HG02938 (cell line): ENCODE measurements around the gene RNF213.
"Not testable (repeated sequence)": the region's sequence is repeated elsewhere in the genome, so short reads cannot be mapped to it uniquely, and the experiment has no call there.

ENCODE experiments used
- ATAC-seq: cut with Tn5 transposase; IDR thresholded peaks from one replicate; pipeline ENCODE4 v1.9.1; 2021; ENCODE audit warnings: mild to moderate bottlenecking, moderate library complexity; ENCODE audit not compliant: unreplicated experiment

Gene RNF213

GRCh38 chr17:80267391-80267790 lies 6.7 kb downstream of the RNF213 start:
- no peak for ATAC-seq

GRCh38 chr17:80268427-80268826 lies 7.8 kb downstream of the RNF213 start:
- ATAC-seq = no peak

DNA sequence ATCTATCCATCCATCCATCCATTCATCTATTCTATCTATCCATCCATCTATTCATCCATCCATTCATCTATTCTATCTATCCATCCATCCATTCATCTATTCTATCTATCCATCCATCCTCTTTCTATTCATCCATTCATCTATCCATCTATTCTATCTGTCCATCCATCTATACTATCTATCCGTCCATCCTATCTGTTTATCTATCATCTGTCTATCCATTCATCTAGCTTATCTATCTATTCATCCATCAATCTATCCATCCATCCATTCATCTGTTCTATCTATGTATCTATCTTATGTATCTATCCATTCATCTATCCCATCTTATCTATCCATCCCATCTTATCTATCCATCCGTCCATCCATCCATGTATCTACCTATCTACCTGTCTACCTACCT lies 8.8 kb downstream of the RNF213 start:
- no peak for ATAC-seq

GRCh38 chr17:80270104-80270503 lies 9.5 kb downstream of the RNF213 start:
- no peak for ATAC-seq

DNA sequence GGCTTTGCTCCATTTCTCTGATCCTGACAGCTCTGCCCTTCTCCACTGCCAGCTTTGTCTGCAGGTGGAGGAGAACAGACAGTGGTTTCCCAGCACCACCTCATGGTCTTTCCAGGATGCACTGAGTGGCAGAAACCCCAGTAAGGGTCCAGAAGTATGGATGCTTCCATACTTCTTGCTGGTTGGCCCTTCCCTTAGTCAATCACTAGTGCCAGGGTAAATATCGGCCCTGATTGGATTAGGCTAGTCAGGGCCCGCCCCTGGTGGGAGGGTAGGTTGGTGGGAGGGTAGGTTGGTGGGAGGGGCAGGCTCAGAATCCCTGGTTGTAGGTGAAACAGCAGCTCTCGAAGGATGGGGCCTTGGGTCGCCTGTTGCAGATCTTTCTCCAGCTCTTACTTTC lies 10.2 kb downstream of the RNF213 start:
- no peak for ATAC-seq

GRCh38 chr17:80272366-80272765 lies 11.7 kb downstream of the RNF213 start:
- no peak for ATAC-seq

- no peak for ATAC-seq
Observed at GRCh38 chr17:80274331-80274730, 13.7 kb downstream of the RNF213 start.

DNA sequence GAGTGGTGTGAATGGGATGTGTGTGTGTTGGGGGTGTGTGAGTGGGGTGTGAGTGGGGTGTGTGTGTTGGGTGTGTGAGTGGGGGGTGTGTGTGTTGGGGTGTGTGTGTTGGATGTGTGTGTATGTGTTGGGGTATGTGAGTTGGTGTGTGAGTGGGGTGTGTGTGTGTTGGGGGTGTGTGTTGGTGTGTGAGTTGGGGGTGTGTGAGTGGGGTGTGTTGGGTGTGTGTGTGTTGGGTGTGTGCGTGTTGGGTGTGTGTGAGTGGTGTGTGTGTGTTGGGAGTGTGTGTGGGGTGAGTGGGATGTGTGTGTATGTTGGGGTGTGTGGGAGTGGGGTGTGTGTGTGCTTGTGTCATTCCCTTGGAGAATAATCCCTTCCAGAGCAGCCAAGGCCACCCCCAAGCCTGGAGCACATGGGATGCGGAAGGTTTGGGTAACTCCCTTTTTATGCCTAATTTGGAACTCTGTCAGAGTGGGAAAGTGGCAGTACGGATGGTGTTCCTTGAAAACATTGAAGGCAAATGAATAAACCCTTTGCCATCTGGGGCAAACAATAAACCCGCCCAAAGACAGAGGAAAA lies 14.3 kb downstream of the RNF213 start:
- no peak for ATAC-seq

DNA sequence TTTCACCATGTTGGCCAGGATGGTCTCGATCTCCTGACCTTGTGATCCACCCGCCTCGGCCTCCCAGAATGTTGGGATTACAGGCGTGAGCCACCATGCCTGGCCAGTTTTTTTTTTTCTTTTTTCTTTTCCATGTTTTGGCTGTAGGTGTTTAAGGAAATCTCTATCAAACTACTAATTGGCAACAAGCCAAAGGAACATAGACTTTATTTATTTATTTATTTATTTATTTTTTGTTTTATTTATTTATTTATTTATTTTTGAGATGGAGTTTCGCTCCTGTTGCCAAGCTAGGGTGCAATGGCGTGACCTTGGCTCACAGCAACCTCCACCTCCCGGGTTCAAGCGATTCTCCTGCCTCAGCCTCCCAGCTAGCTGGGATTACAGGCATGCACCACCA lies 15.2 kb downstream of the RNF213 start:
- ATAC-seq = not testable (repeated sequence)

GRCh38 chr17:80277751-80278671 lies 17.4 kb downstream of the RNF213 start:
- ATAC-seq = no peak

DNA sequence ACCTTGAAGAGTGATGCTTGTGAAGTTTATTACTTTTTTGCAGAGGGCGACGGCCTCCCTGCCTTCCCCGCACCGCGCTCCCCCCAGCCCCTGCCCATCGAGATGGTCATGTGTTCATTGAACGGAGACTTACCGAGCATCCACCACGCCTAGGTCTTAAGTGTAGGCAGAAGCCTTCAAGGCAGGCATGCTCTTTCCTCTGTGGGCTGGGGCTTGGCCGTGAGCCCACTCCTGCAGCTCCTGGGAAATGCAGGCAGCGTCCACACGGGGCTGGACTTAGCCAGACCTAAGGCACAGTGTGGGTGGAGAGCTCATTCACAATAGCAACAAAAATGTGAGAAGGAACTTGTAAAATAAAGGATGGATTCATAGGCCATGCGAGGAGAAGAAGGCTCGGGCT lies 19.2 kb downstream of the RNF213 start:
- no peak for ATAC-seq

GRCh38 chr17:80281516-80281915 lies 20.9 kb downstream of the RNF213 start:
- ATAC-seq = no peak

GRCh38 chr17:80283116-80283852 lies 22.6 kb downstream of the RNF213 start:
- ATAC-seq = no peak

- ATAC-seq = no peak
Observed at GRCh38 chr17:80284631-80285030, 24.0 kb downstream of the RNF213 start.

GRCh38 chr17:80285237-80285920 lies 24.7 kb downstream of the RNF213 start:
- no peak for ATAC-seq

- no peak for ATAC-seq
Observed at GRCh38 chr17:80286638-80286960, 25.9 kb downstream of the RNF213 start.

DNA sequence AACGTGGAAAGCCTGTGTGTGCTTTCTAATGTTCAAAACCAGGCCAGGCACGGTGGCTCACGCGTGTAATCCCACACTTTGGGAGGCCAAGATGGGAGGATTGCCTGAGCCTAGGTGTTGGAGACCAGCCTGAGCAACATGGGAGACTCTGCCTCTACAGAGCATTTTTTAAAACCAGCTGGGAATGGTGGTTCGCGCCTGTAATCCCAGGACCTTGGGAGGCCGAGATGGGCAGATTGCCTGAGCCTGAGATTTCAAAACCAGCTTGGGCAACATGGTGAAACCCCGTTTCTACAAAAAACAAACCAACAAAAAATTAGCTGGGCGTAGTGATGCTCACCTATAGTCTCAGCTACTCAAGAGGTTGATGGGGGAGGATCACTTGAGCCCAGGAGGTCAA lies 26.4 kb downstream of the RNF213 start:
- no peak for ATAC-seq

GRCh38 chr17:80287806-80288567 lies 27.3 kb downstream of the RNF213 start:
- no peak for ATAC-seq

- no peak for ATAC-seq
Observed at GRCh38 chr17:80289616-80290015, 29.0 kb downstream of the RNF213 start.

DNA sequence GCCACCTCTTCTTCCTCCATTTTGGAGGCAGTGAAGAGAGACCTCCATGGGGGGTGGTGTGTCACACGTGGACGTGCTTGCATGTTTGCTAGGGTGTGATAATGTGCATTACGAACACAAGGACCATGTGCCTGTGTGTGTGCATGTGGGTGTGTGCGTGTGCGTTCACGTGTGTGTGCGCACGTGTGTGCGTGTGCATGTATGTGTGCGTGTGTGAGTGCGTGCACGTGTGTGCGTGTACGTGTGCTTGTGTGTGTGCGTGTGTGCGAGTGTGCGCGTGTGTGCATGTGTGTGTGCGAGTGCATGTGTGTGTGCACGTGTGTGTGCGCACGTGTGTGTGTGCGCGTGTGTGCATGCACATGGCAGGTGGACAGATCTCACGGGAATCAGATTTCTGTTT lies 29.5 kb downstream of the RNF213 start:
- no peak for ATAC-seq

DNA sequence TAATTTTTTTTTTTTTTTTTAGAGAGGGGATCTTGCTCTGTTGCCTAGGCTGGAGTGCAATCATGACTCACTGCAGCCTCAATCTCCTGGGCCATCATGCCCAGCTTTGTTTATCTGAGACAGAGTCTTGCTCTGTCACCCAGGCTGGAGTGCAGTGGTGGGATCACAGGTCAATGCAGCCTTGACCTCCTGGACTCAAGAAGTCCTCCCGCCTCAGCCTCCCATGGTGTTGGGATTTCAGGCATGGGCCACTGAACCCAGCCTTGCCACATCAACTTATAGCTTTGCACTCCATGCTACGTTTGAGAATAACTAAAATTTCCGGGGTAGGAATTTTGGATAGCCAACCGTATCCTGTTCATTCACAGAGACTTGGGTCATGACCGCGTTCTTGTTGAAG lies 30.6 kb downstream of the RNF213 start:
- no peak for ATAC-seq
